K562 (cell line): ENCODE data around the gene THRSP. TPM values are rescaled to one million over a fixed set of nuclear protein-coding genes. Genes with fewer than 3 reads are reported as not detected.

Source experiments
- AFF1 ChIP-seq, 2 experiments: fragments of 450-650 bp; IDR thresholded peaks; 2 replicates each; pipeline ENCODE4 v1.6.1; 2018; ENCODE audit warnings: mild to moderate bottlenecking in 2 of 2, low read depth in 1 of 2; ENCODE audit not compliant: partially characterized antibody in 2 of 2
- ARID1B ChIP-seq: fragments of 450-650 bp; IDR thresholded peaks from 2 replicates; pipeline ENCODE4 v1.6.1; 2016; ENCODE audit warnings: antibody characterized with exemption, mild to moderate bottlenecking, inconsistent platforms
- COPS2 ChIP-seq: fragments of 450-650 bp; conservative IDR thresholded peaks from 2 replicates; pipeline ENCODE4 v1.6.1; 2016; ENCODE audit warnings: mild to moderate bottlenecking, moderate library complexity
- DMBX1 ChIP-seq: fragments of 250-450 bp; sonication (Bioruptor Pico); IDR thresholded peaks from 2 replicates; pipeline ENCODE4 v1.8.0; 2022; ENCODE audit warnings: inconsistent platforms, mild to moderate bottlenecking, moderate library complexity, borderline replicate concordance
- DPF2 ChIP-seq: fragments of 450-650 bp; IDR thresholded peaks from 2 replicates; pipeline ENCODE4 v1.6.1; 2016
- PTRF ChIP-seq: fragments of 450-650 bp; IDR thresholded peaks from 2 replicates; pipeline ENCODE4 v1.6.1; 2016; ENCODE audit warnings: mild to moderate bottlenecking, missing genetic modification characterization, missing compliant biosample characterization
- TFAM ChIP-seq: fragments of 250-450 bp; sonication (Bioruptor Pico); conservative IDR thresholded peaks from 2 replicates; pipeline ENCODE4 v1.5.0; 2021; ENCODE audit warnings: mild to moderate bottlenecking, moderate library complexity
- THRAP3 ChIP-seq: fragments of 450-650 bp; IDR thresholded peaks from 2 replicates; pipeline ENCODE4 v1.6.1; 2016; ENCODE audit warnings: mild to moderate bottlenecking, inconsistent platforms, borderline replicate concordance
- TRIM25 ChIP-seq: fragments of 450-650 bp; IDR thresholded peaks from 2 replicates; pipeline ENCODE4 v1.7.0; 2016; ENCODE audit warnings: borderline replicate concordance
- ZBTB2 ChIP-seq: fragments of 450-650 bp; IDR thresholded peaks from 2 replicates; pipeline ENCODE4 v1.6.1; 2016; ENCODE audit warnings: antibody characterized with exemption
- ZNF830 ChIP-seq: fragments of 250-450 bp; sonication (Bioruptor Pico); IDR thresholded peaks from 2 replicates; pipeline ENCODE4 v1.5.0; 2021; ENCODE audit warnings: mild to moderate bottlenecking
- polyA plus RNA-seq, 8 experiments: library from polyadenylated mRNA; depleted of rRNA in 4 of 8; stranded (reverse) in 5 of 8; unstranded in 3 of 8; fragments of >200 nt; fragmentation: Nextera tagmentation in 2 of 8; fragmentation: Illumina TruSeq in 1 of 8; extraction: Ambion mirVana in 2 of 8; extraction: Trizol in 1 of 8; gene quantifications; 2 replicates each; pipeline versions ENCODE4 v1.2.1 to v1.2.3, GENCODE V29; 2011 to 2014; ENCODE audit warnings: inconsistent platforms in 1 of 8, missing spikeins in 1 of 8
- total RNA-seq, 7 experiments: library from RNA; depleted of rRNA in 6 of 7; stranded (reverse); fragments of >200 nt in 6 of 7; fragmentation: Illumina TruSeq in 2 of 7; extraction: Trizol in 2 of 7; gene quantifications; 2 replicates each; pipeline versions ENCODE4 v1.2.1 to v1.2.3, GENCODE V29; 2011 to 2021; ENCODE audit warnings: low replicate concordance in 1 of 7
- TF ChIP-seq, protein P1 (sequence below): fragments of 450-650 bp; IDR thresholded peaks from 2 replicates; pipeline ENCODE4 v1.6.1; 2018; ENCODE audit warnings: mild to moderate bottlenecking, low read depth; ENCODE audit not compliant: partially characterized antibody

Gene THRSP
- total and polyA plus RNA-seq, 9 of the 15 experiments (the other 6 are each of a cell fraction or from before 2014, with no cell fraction given): 0.23 to 0.56 (median 0.31) TPM; not detected in 2

GRCh38 chr11:78039919-78040671, 23.6 kb upstream of the THRSP start (continued):
- peak; percentile 87 for TF ChIP-seq DPF2
- TF ChIP-seq TFAM (CRISPR knock-in tag): no peak
- TF ChIP-seq AFF1 (IDR thresholded peaks at IDR 0.05; ENCODE audit: low read depth in 1 of 2, partially characterized antibody in 2 of 2): peak; percentile 63 to 69
- TF ChIP-seq, protein P1, sequence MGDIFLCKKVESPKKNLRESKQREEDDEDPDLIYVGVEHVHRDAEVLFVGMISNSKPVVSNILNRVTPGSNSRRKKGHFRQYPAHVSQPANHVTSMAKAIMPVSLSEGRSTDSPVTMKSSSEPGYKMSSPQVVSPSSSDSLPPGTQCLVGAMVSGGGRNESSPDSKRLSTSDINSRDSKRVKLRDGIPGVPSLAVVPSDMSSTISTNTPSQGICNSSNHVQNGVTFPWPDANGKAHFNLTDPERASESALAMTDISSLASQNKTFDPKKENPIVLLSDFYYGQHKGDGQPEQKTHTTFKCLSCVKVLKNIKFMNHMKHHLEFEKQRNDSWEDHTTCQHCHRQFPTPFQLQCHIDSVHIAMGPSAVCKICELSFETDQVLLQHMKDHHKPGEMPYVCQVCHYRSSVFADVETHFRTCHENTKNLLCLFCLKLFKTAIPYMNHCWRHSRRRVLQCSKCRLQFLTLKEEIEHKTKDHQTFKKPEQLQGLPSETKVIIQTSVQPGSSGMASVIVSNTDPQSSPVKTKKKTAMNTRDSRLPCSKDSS: no peak
- TF ChIP-seq PTRF: 0 out of 2 replicates have a peak, but pooled peaks have one; percentile 7
- TF ChIP-seq COPS2: no peak
- peak; percentile 51; the same call in 1 of the 2 replicates for TF ChIP-seq DMBX1 (CRISPR knock-in tag)
- peak; percentile 79 for TF ChIP-seq ARID1B
- peak; percentile 63; the same call in 1 of the 2 replicates for TF ChIP-seq ZBTB2
- TF ChIP-seq TRIM25: peak; percentile 97
- TF ChIP-seq ZNF830 (CRISPR knock-in tag): no peak
- peak; percentile 96 for TF ChIP-seq THRAP3
